Nephron progenitor cell (in vitro differentiated cells): ENCODE results near the gene LRFN5.

ENCODE experiments used
- DNase-seq: peaks from one replicate; pipeline ENCODE4 v3.0.0; 2021
- H3K27ac Mint-ChIP-seq: 2 replicates; pipeline ENCODE4 v1.8.0; 2021; ENCODE audit warnings: mild to moderate bottlenecking, moderate library complexity, mixed read lengths
- H3K27me3 Mint-ChIP-seq: 2 replicates; pipeline ENCODE4 v1.8.0; 2021; ENCODE audit warnings: mild to moderate bottlenecking, low read depth, mixed read lengths; ENCODE audit not compliant: poor library complexity
- H3K36me3 Mint-ChIP-seq: 2 replicates; pipeline ENCODE4 v1.8.0; 2021; ENCODE audit warnings: low read depth, mixed read lengths
- H3K4me1 Mint-ChIP-seq: 2 replicates; pipeline ENCODE4 v1.8.0; 2021; ENCODE audit warnings: mixed read lengths
- H3K4me3 Mint-ChIP-seq: 2 replicates; pipeline ENCODE4 v1.8.0; 2021; ENCODE audit warnings: mild to moderate bottlenecking, moderate library complexity, mixed read lengths
- H3K9me3 Mint-ChIP-seq: 2 replicates; pipeline ENCODE4 v1.8.0; 2021; ENCODE audit warnings: mild to moderate bottlenecking, moderate library complexity, mixed read lengths
- TF ChIP-seq, protein P1 (sequence below): fragments of 200-600 bp; sonication (generic); IDR thresholded peaks from 2 replicates; pipeline ENCODE4 v1.5.0; 2021; ENCODE audit warnings: antibody characterized with exemption

Gene LRFN5

DNA sequence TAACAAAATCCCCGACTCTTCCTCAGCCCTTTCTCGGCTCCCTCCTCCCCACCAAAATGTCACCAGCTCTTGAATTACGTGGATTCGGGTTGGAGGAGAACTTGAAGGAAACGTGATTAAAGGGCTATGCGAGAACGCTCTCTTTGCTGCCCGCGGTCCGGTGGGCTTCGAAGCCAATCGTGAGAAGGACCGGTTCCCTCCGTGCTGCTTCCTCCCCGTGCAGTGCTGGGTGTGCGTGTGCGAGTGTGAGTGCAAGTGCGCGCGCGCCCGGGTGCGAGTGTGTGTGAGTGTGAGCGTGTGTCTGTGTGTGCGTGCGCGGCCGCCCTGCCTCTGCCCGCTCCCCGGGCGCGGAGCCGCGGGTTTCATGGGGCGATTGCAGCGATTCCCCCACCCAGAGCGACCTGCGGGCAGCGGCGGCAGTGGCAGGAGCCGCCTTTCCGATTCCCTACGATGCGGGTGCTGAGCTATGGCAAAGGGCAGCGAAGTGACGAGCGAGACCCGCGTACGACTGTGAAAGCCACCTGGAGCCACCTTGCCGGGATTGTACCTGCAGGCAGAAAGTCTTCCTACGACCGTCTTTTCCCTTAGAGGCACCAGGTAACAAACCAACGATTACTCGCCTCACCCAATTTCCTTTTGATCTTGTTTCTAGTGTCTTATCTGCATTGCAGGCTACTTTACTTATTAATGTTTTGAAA is 1.4 kb downstream of the LRFN5 start:
- Mint-ChIP-seq H3K27ac (no peak overlapping the region), H3K36me3 (no peaks in the 10 kb centered on the region), H3K27me3 (peaks cover 48% of the 10 kb centered on the region), H3K4me1 (peaks cover 55% of the 10 kb centered on the region), H3K4me3 (peak overlapping the region; percentile 93), H3K9me3 (no peaks in the 10 kb centered on the region)
- TF ChIP-seq, protein P1, sequence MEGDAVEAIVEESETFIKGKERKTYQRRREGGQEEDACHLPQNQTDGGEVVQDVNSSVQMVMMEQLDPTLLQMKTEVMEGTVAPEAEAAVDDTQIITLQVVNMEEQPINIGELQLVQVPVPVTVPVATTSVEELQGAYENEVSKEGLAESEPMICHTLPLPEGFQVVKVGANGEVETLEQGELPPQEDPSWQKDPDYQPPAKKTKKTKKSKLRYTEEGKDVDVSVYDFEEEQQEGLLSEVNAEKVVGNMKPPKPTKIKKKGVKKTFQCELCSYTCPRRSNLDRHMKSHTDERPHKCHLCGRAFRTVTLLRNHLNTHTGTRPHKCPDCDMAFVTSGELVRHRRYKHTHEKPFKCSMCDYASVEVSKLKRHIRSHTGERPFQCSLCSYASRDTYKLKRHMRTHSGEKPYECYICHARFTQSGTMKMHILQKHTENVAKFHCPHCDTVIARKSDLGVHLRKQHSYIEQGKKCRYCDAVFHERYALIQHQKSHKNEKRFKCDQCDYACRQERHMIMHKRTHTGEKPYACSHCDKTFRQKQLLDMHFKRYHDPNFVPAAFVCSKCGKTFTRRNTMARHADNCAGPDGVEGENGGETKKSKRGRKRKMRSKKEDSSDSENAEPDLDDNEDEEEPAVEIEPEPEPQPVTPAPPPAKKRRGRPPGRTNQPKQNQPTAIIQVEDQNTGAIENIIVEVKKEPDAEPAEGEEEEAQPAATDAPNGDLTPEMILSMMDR, result no peak
- DNase-seq, result peak; percentile 59

DNA sequence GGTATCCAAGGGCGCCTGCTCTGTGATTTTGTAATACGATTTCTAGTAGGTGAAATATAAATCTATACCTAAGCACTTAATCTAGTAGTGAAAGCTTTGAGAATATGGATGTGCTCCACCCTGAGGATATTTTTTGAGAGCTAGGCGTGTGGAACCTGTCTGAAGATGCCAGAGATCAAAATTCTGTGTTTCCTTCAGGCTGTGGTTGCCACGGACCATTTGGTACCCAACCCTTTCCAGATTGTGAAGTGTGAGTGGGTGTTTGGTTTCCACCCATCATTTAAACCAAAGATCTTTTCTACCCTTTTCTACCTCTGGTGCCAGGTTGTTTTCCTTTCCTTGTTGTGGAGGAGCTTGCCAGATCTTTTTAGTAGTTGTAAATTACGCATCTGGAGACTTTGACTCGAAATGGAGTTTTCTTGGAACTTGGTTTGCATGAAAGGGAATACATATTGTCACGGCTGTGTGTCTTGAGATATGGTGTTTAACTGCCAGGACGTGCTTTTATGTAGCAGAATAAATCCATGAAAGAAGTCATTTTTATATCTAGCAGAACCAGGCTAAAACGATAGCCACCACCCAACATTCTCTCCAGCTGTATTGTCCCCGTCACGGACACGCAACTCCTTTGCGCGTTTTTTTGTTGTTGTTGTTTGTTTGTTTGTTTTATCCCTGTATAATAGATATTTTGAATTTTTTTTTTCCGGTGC is 2.2 kb downstream of the LRFN5 start:
- DNase-seq, result no peak
- no peaks in the 10 kb centered on the region for H3K9me3 Mint-ChIP-seq
- H3K36me3 Mint-ChIP-seq, result no peaks in the 10 kb centered on the region
- H3K4me1 Mint-ChIP-seq, result peaks cover 53% of the 10 kb centered on the region
- H3K27me3 Mint-ChIP-seq, result peaks cover 48% of the 10 kb centered on the region
- peak overlapping the region; percentile 93 for H3K4me3 Mint-ChIP-seq
- TF ChIP-seq, protein P1, result no peak
- no peak overlapping the region for H3K27ac Mint-ChIP-seq

DNA sequence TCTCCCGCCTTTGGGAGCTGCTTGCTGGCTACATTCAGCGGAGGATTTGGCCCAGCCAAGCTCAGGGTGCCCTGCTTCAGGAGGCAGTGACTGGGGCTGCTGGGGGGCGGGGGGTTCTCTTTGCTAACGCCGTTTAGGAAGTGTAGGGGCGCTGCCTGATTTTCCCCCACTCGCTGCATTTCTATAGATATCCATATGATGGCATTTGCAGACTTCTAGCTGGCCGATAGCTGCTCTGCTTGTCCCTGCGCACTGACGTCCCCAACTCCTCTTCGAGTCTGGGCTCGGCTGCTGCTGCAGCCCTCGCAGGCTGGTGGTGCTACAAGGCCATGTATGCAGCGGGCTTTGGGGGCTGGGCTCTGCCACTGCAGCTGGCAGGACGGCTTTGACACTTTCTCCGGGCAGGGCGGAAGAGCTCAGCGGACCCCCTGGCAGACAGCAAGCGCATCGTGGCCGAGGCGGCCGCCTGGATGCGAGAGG is 3.1 kb downstream of the LRFN5 start:
- DNase-seq, result peak; percentile 74
- peaks cover 49% of the 10 kb centered on the region for H3K4me1 Mint-ChIP-seq
- no peak overlapping the region for H3K27ac Mint-ChIP-seq
- TF ChIP-seq, protein P1, result peak; percentile 23
- H3K36me3 Mint-ChIP-seq, result no peaks in the 10 kb centered on the region
- H3K4me3 Mint-ChIP-seq, result peak overlapping the region; percentile 93
- no peaks in the 10 kb centered on the region for H3K9me3 Mint-ChIP-seq
- H3K27me3 Mint-ChIP-seq, result peaks cover 48% of the 10 kb centered on the region

DNA sequence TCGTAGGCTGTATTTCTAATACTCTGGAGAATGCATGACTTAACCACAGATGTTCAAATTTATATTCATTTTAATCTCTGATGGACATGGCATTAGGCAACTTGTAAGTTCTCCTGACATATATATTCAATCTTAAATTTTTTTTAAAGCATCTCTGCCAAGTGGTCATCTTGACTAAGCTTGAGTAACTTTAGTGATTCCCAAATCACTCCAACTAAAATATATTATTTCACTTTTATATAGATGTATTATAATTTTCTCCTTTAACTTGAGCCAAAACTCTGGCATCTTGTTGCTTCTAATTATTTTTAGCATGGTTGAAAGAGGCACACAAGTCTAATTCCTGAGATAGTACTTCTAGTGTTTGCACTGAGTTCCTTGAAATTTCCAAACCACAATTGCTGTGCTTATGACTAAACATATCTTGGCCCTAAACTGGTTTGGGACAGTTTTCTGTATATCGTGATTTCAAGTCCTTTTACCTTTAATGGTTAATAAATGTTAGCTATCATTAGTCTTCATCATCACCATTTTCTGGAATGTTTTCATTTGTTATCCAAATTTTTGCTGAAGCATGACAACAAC is 8.4 kb downstream of the LRFN5 start:
- TF ChIP-seq, protein P1, result no peak
- H3K27me3 Mint-ChIP-seq, result peaks cover 16% of the 10 kb centered on the region
- H3K9me3 Mint-ChIP-seq, result no peaks in the 10 kb centered on the region
- peaks cover 5% of the 10 kb centered on the region for H3K4me1 Mint-ChIP-seq
- DNase-seq, result no peak
- no peak overlapping the region for H3K4me3 Mint-ChIP-seq
- H3K36me3 Mint-ChIP-seq, result no peaks in the 10 kb centered on the region
- no peak overlapping the region for H3K27ac Mint-ChIP-seq

DNA sequence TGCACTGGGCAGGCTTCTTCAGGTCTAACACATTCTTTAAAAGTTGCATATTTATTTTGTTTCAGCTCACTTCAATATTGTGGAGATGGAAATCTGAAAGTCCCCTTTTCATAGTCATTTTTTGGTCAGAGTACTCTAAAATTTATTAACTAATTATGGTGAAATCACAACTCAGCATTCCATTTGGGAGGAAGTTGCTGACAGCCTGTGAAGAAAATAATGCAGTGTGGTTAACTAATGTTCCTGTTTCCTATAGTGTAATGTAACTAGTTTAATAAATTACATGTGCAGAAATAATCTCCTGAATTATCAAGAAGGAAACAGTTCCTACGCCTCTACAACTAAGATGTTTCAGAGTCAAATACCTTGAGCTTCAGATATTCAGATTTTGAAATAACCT is 17.1 kb downstream of the LRFN5 start:
- no peaks in the 10 kb centered on the region for H3K9me3 Mint-ChIP-seq
- TF ChIP-seq, protein P1, result no peak
- H3K4me3 Mint-ChIP-seq, result no peak overlapping the region
- H3K4me1 Mint-ChIP-seq, result peaks cover 7% of the 10 kb centered on the region
- H3K36me3 Mint-ChIP-seq, result no peaks in the 10 kb centered on the region
- H3K27me3 Mint-ChIP-seq, result no peaks in the 10 kb centered on the region
- H3K27ac Mint-ChIP-seq, result no peak overlapping the region
- no peak for DNase-seq
